Hematopoietic multipotent progenitor cell treated with erythropoietin and hydrocortisone succinate and interleukin-3 and kit ligand, for 6 days (in vitro differentiated cells): ENCODE results near the gene ROR2.

Experiments
- DNase-seq: peaks from one replicate; pipeline ENCODE4 v3.0.0-alpha.2; 2015

ROR2 gene

DNA sequence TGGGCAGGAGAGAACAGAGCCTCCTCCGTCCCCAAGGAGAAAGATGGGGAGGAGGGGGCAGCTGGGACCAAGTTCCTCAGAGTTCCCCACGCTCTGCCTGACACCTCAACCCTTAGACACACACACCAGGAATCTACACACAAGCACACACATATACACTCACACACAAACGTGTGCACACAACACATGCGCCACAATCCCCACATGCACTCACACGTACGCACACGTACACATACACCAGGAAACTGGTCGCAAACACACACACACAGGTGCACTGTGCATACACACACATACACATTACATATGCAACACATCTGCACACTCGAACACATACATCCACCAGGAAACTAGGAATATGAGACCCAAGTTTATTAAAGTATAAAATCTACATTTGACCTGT, 50.4 kb downstream of the ROR2 start:
- DNase-seq, result no peak

DNA sequence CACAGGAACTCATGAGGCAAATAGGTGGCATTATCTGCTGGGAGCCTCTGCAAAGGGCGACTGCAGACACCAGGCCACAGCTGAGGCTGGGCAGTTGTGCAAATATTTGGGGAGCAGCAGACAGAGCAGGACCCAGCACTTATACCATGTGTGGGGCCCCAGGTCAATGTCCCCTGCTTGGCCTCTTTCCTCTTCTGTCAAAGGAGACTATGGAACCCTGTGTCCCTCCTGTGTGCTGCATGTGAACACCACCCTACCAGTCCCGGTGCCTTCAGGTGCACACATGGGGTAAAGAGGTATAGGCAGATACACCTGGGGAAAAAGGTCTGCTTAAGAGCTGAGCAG, 50.8 kb downstream of the ROR2 start:
- no peak for DNase-seq

DNA sequence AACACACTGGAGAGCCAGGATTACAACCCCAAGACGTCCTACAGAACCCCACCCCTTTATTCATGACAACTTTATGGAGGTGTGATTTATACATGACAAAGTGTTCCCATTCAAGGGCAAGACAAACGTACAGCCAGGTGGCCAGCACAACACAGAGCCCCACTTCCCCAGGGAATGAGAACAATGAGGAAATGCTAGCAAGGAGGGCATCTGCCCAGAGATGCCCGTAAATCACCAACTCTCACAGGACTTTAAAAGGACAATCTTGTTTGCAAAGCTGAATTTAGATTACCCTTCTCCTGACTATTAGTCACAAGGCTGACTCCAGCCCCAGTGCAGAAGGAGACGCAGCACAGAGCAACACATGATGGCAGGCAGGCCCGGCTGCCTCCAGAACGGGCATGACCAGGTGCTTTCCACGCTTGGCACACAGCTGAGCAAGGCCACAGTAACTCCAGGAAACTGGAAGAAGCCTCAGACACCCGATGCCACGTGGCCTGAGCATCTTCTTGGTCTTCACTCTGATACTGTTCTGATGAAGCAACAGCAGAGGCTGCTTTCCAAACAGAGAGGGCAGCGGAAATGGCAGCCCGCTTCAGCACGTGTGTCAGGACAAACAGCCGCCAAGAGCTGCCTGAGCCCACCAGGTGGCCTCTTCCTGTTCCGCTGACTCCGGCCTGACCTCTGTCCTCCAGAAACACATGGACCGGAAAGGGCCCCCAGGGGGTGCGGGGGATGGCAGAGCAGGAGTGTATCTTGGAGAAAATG, 51.4 kb downstream of the ROR2 start:
- DNase-seq, result no peak

DNA sequence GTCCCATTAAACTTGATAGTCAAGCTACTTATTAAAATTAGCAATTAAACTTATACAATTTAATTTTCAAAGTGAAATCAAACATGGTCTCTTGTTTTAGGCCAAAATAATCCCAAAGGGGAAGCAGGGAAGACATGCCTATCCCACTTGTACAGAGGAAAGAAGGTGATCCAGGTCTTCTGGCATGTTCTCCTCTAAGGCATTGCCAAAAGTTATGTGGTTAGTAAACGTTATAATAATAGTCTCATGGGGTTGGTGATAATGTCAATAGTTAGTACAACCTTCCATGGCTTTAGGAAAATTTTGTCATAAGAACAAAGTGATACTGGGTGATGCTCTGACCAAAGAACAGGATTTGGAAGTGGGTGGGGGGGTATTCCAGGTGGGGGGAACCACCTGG, 52.8 kb downstream of the ROR2 start:
- DNase-seq, result no peak

DNA sequence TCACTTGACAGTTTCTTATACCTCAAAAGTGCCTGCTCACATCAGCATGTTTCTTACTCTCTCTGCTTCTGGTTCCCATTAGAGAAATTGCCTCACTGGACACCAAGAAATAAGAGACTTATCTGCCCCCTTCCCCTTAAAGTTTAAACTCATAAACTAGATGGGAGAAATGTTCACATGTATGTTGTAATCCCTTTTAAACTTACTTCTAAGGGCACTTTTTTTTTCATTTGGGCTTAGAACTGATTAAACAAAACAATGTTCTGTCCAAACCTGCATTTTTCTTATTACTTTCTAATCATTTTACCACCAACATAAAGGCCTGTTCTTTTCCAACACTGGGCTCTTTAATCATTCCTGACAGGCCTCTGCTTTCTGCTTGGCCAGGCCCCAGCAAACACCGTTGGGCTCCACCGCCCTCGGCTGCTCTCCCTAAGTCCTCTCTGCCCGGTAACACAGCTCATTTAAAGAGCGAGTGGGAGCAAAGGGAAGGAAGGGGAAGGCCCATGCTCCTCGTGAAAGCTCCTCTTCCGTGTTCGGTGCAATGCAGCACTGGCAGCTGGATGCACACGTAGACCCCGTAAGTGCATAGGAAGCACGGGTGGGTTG, 53.4 kb downstream of the ROR2 start:
- DNase-seq, result peak; percentile 59

DNA sequence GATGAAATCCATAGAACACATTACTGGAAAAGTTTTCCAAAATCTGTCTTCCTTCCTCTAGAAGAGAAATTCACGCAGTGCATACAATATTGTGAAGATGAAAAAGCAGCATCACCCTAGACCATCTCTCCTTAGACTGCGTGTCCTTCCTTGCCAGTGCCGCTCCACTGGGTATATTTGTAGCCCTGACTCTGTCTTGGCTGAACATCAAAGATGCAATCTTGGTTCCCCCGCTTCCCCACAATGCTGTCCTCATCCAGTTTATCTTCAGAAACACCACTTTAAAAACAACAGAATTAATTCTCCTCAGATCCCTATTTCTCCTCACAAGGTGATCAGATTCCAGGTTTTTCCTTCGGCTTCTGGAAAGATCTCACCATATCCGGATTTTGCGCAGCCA, 53.9 kb downstream of the ROR2 start:
- DNase-seq, result peak; percentile 75

DNA sequence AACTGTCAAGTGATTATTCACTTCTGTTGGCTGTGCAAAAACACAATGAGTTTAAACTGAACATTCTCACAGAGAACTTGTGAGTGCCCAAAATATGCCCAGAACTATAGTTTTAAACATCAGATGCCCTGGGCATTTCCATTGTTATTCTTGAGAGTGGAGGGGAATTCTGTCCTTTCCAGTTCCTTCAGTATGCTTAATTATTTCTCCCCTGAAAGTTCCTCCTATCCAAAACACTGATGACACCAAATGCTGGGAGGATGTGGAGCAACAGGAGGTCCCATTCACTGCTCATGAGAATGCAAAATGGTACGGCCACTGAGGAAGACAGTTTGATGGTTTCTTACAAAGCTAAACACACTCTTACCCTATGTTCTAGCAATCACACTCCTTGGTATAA, 55.5 kb downstream of the ROR2 start:
- no peak for DNase-seq

DNA sequence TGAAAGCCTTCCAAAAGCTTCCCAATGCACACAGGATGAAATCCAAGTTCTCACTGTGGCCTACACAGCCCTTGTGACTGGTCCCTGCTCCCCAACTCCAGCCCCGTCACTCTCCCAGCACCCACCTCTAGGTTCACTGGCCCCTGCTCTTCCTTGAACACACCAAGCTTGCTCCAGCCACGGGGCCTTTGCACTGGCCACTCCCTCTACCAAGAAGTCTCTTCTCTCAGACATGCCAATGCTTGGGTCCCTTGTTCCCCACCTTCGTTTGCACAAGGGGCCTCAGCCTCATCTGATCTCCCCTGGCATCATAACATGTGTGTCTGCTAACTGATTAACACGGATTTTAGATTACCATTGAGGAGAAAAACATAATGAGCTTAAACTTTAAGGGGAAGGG, 56.0 kb downstream of the ROR2 start:
- no peak for DNase-seq

DNA sequence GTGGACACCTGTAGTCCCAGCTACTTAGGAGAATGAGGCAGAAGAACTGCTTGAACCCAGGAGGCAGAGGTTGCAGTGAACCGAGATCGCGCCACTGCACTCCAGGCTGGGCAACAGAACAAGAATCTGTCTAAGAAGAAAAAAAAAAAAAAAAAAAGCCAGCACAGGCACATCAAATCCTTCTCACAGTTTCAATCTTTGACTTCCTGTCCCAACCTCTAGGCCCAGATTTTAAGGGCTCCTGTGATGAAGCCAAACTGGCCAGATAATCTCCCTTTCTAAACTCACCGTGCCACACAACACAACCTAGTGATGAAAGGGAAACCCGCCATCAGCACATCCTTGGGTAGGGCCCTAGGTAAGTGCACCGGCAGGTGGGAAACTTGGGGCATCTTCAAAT, 58.1 kb downstream of the ROR2 start:
- no peak for DNase-seq

DNA sequence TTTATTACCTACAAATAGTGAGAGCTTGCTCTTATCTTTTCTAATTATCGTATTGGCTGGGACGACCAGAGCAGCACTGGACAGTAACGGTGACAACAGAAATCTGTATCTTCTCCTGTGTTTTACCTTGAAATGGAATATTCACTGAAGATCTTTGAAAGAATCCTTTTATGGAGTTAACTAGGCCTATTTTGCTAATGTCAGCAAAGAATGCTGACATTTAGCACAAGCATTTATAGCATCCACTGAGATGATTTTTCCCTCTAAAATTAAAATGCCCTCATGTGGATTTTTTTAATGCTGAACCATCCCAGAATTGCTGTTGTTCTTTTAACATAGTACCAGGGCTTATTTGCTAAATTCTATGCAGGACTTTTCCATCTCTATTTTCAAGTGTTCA, 59.4 kb downstream of the ROR2 start:
- DNase-seq, result no peak

DNA sequence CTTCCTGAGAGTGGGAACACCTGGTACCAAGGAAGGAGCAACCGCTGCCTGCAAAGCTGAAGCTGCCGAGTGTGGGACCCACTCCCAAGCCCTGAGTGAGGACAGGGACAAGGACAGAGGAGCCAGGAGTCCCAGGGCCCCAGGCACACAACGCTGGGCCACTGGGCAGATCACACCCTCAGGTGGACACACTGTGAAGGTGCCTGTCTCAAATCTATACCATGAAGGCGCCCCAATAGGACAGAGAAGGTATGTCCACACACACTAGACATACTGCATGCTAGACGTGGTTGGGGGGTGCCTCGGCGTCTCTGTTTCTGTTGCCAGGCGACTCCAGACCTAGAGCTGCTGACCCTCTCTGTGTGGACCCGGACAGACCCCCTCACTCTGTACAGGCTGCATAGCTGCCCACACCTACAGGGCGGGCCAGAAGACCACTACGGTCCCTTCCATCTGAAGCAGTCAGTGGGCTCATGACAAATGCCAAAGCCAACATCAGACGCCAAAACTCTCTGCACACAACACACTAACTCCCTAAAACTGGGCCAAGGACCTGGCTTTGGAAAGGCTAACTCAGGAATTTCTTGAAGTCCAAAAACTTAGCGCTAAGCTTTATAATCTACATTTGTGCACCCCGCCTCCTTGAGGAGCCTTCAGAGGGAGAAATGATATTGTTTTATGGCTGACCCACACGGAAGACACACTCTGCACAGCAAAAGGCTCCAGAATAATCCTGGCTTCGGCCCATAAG, 60.7 kb downstream of the ROR2 start:
- DNase-seq, result no peak

DNA sequence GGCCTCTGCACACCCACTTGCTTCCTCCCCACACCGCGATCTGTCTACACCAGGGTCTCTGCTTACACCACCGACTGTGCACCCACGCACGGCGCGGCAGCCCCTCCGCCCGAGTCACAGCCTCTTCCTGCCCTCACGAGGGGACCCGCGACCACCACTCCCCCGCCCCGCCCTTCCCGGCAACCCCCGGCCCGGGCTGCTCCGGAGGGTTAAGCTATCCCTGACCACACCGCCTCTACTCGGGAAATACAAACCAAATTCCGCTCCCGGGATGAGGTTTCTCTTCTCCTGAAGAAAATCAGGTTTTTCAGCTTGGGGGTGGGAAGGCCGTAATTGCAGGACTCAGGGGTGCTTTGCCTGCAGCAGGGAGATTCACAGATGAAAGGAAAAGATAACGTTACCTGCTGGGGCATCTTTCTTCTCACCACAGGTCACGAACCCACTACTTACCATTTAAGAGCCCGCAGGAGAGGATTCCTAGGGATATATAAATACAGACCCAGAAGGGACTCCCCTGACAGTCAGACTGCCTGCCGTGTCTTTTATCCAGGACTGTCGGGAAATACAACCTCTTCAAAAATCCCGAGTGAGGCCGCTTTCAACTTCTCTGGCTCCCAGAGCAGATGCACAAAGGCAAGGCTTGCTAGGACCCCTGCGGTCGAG, 63.5 kb downstream of the ROR2 start:
- DNase-seq, result no peak

DNA sequence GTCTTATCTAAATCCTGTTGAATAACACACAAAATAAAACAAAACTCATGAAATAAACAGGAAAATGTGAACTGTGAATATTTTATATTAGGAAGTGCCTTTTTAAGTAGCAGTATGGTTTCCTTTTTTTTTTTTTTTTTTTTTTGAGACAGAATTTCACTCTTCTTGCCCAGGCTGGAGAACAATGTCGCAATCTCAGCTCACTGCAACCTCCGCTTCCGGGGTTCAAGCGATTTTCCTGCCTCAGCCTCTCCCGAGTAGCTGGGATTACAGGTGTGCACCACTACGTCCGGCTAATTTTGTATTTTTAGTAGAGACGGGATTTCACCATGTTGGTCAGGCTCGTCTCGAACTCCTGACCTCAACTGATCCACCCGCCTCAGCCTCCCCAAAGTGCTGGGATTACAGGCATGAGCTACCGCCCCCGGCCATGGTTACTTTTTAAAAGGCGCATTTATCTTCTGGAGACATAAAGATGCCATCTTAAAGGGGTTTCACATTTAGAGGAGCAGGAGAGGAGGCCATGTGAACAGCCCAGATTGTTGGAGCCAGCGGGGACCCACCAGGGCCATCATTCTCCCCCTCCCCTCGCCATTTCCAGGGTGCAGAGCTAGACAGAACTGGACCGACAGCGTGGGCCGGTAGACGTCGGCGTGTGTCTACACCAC, 64.1 kb downstream of the ROR2 start:
- DNase-seq, result no peak

DNA sequence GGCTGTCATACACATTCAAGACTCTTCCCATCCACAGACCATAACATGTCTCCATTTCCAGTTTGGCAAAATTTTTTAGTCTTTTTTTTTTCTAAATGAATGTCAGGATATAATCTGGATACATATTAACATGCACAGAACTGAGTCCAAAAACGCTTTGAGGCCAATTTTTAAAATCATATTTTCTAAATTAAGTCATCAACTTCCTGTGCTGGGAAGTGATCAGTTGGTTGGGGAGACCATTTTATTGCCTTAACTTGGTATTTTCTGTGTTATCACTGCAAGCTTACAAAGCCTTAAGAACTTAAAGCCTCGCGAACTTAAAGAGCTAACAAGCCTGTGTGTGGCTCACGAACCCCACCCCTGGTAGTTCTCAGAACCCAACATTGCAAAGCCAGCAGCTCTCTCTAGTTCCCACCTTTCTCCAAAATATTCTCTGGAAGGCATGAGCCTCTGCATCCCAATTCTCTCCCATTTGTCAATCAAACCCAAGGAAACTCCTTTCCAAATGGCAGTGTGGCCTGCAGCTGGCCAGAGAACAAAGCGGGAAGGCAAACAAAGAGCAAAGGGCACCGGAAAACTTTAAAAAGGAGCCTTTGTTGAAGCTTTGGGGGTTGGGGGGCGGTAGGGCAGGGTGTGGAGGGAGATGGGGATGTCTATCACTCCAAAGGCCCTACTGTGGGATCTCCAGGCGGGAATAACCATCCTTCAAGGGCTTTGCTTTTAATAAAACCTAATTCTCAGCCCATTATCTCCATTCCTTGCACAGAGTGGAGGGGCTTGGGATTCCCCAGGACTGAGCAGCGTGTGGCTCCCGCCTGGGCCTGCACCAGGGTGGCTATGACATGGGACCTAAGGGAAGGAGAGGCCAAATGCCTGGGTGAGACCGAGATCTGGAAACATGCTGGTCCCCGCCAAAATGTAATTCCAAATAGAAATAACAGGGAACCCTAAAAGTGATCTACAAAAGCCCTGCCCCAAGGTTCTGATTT, 65.0 kb downstream of the ROR2 start:
- DNase-seq, result no peak

DNA sequence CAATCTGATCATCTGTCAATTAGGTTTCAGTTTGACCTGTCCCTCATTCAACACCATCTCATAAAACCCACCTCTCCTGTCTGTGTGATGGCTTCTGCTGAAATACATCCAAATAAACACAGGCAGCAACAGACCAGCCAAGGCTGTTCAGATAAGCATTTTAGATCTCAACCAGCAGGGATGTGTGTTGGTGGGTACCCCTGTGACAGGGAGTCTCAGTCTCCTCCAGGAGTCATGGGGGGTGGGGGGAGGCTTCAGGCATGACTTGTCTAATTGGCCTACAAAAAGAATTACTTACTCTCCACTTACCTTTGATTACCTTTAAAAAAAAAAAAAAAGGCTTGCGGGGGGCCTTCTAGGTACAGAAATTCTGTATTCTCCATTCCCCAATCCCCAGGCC, 65.9 kb downstream of the ROR2 start:
- DNase-seq, result no peak

DNA sequence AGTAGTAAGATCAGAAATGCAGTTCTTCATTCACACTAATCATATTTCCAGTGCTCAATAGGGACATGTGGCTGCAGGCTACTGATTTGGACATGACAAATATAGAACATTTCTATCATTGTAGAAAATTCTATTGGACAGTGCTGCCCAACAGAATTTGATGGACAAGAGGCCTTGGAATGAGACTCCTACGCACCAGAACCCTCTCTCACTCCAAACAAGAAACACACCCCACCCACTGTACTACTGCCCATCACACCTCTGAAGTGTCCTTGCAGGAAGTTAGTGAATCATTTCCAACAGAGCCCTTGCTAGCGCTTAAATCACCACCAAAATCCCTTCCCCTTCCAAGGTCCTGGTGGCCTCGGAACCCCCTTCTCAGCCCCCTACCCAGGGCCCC, 66.5 kb downstream of the ROR2 start:
- DNase-seq, result no peak

DNA sequence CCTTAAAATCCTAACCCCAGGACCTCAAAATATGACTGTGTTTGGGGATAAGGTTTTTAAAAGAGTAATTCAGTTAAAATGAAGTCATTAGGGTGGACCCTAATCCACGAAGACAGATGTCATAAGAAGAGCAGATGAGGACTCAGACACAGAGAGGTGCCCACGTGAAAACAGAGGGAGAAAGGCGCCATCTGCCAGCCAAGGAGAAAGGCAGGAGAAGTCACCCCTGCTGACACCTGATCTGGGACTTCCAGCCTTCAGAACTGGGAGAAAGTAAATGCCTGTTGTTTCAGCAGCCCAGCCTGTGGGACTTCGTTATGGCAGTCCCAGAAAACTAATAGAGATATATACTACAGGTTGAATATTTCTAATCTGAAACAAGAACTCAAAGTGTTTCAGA, 67.4 kb downstream of the ROR2 start:
- DNase-seq, result peak; percentile 42

DNA sequence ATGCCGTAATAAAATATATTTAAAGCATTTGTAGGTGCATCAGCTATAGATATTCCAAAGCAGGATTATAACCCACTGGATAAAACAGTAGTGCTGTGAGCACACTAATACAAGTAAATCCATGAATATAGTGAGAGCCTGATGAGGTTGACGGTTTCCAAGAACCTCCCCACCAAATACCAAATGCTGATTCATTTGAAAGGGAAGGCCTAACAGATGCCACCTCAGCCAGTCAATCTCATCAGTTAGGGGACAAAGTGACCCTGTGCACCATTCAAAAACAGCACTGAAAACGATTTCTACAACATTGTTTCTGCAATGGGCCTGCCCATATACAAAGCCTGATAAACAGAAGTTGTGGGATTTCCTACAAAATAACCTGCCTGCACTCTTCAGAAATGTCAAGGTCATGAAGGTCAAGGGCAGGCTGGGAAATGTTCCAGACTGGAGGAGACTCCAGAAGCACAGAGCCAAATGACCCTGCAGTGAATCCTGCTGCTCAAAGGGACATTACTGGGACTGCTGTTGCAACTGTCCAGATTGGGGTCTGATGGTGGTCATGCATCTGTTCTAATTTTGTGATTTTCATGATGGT, 69.6 kb downstream of the ROR2 start:
- DNase-seq, result no peak

DNA sequence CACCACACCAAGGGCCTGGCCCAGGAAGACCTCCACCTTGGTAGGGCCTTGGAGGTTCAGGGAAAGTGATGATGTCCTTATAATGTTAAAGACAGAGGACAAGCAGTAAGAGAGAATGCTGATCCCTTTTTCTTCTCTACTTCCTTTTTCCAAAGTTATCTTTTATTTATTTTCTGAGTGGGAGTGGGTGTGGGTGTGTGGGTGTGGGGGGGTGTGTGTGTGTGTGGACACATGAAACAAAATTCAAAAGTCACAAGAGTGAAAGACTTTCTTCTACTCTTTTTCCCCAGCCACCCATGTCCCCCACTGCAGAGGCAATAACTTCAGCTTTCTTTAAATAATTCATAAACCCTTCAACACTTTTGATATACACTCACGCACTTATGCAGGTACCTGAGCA, 70.8 kb downstream of the ROR2 start:
- DNase-seq, result no peak

DNA sequence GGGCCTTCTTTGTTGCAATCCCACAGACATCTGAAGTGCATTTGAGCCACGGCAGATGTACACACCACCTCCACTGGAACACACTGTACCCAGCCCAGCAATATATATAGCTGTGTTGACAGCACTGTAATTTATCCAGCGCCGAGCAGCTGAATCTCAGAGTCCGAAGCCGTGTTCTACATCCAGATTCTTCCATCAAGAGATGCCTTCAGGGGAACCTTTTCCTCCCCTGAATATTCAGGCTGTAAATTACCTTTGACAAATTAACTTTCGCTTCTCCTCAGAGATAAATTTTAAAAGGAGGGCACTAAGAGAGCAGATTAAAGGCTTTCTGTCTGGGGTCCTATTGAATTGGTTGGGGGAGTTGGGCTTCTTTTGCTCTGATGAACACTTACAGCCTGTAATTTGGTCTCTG, 76.4 kb downstream of the ROR2 start:
- no peak for DNase-seq

DNA sequence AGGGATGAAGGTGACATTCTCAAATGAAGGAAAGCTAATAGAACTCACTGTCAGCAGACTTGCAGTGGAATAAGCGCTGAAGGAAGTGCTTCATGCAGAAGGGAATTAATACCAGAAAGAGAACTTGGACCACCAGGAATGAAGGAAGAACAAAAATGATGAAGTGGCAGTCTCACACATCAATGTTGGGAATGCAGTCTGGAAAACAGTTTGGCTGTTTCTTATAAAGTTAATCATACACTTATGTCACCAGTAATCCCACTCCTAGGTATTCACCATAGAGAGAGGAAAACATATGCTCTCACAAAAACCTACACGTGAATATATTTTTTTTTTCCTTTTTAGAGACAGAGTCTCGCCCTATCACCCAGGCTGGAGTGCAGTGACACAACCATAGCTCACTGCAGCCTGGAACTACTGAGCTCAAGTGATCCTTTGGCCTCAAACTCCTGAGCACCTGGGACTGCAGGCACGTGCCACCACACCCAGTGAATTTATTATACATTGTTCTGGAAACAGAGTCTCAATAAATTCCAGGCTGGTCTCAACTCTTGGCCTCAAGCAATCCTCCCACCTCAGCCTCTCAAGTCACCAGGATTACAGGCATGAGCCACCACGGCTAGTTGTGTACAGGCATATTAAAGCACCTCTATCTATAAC, 81.2 kb downstream of the ROR2 start:
- no peak for DNase-seq
